HepG2 (cell line): Measurements from ENCODE around the gene ANTKMT. TPM values are rescaled to one million over a fixed set of nuclear protein-coding genes. Genes with fewer than 3 reads are reported as not detected.

Experiments
- ARNT ChIP-seq: fragments of 450-650 bp; IDR thresholded peaks from 2 replicates; pipeline ENCODE4 v1.6.1; 2017
- DNMT1 ChIP-seq: sonication (generic); formaldehyde crosslinking; IDR thresholded peaks from 2 replicates; pipeline ENCODE4 v1.5.1; 2020; ENCODE audit warnings: mild to moderate bottlenecking, missing genetic modification reagents
- ELF1 ChIP-seq: sonication (generic); formaldehyde crosslinking; IDR thresholded peaks from 2 replicates; pipeline ENCODE4 v1.4.0; 2020; ENCODE audit warnings: missing genetic modification reagents
- HNRNPUL1 ChIP-seq: fragments of 200-400 bp; formaldehyde crosslinking; IDR thresholded peaks from 2 replicates; pipeline ENCODE4 v1.6.1; 2017; ENCODE audit warnings: low read depth, mild to moderate bottlenecking, low read length, moderate library complexity
- HOXA7 ChIP-seq: sonication (generic); formaldehyde crosslinking; IDR thresholded peaks from 2 replicates; pipeline ENCODE4 v1.8.1; 2022; ENCODE audit warnings: mild to moderate bottlenecking, missing genetic modification reagents, moderate library complexity
- ISX ChIP-seq: sonication (generic); formaldehyde crosslinking; conservative IDR thresholded peaks from 2 replicates; pipeline ENCODE4 v1.5.0; 2020; ENCODE audit warnings: missing genetic modification reagents
- JUN ChIP-seq: sonication (generic); formaldehyde crosslinking; IDR thresholded peaks from 2 replicates; pipeline ENCODE4 v1.4.0; 2020; ENCODE audit warnings: mild to moderate bottlenecking, missing genetic modification reagents
- MBNL3 ChIP-seq: fragments of 250-450 bp; sonication (Bioruptor Pico); conservative IDR thresholded peaks from 2 replicates; pipeline ENCODE4 v1.8.0; 2022; ENCODE audit warnings: mild to moderate bottlenecking, inconsistent platforms
- MTA3 ChIP-seq: sonication (generic); formaldehyde crosslinking; IDR thresholded peaks from 2 replicates; pipeline ENCODE4 v1.4.0; 2020; ENCODE audit warnings: missing genetic modification reagents
- NR2F1 ChIP-seq, 2 experiments: fragments of 450-650 bp in 1 of 2; formaldehyde crosslinking in 1 of 2; IDR thresholded peaks; 2 replicates each; pipeline versions ENCODE4 v1.5.0 to v1.6.1; 2016 to 2020; ENCODE audit warnings: mild to moderate bottlenecking in 1 of 2, missing compliant biosample characterization in 1 of 2, missing genetic modification reagents in 1 of 2, moderate library complexity in 1 of 2
- POLR2AphosphoS2 ChIP-seq: IDR thresholded peaks from 2 replicates; pipeline ENCODE4 v1.6.1; 2011; ENCODE audit warnings: low read depth, low read length, improper control_type of control experiment
- RXRA ChIP-seq: sonication (generic); formaldehyde crosslinking; IDR thresholded peaks from 2 replicates; pipeline ENCODE4 v1.5.1; 2020; ENCODE audit warnings: missing genetic modification reagents
- SMAD1 ChIP-seq: sonication (generic); formaldehyde crosslinking; IDR thresholded peaks from 2 replicates; pipeline ENCODE4 v1.4.0; 2020; ENCODE audit warnings: missing genetic modification reagents, low read depth, mild to moderate bottlenecking, borderline replicate concordance
- SRF ChIP-seq: IDR thresholded peaks from 2 replicates; pipeline ENCODE4 v1.6.1; 2011; ENCODE audit warnings: mild to moderate bottlenecking, low read depth, low read length, moderate library complexity
- TMF1 ChIP-seq: sonication (generic); formaldehyde crosslinking; IDR thresholded peaks from 2 replicates; pipeline ENCODE4 v1.8.1; 2022; ENCODE audit warnings: low read depth, missing genetic modification reagents
- ZKSCAN1 ChIP-seq: fragments of 150-350 bp; IDR thresholded peaks from 2 replicates; pipeline ENCODE4 v1.6.1; 2014; ENCODE audit warnings: low read length
- ZNF264 ChIP-seq: sonication (generic); formaldehyde crosslinking; IDR thresholded peaks from 2 replicates; pipeline ENCODE4 v1.4.0; 2020; ENCODE audit warnings: missing genetic modification reagents
- ZNF484 ChIP-seq: sonication (generic); formaldehyde crosslinking; IDR thresholded peaks from 2 replicates; pipeline ENCODE4 v1.5.1; 2020; ENCODE audit warnings: mild to moderate bottlenecking, low read depth, missing genetic modification reagents, borderline replicate concordance
- ZNF574 ChIP-seq: sonication (generic); formaldehyde crosslinking; IDR thresholded peaks from 2 replicates; pipeline ENCODE4 v1.4.0; 2020; ENCODE audit warnings: missing genetic modification reagents
- ZNF607 ChIP-seq: sonication (generic); formaldehyde crosslinking; IDR thresholded peaks from 2 replicates; pipeline ENCODE4 v1.5.1; 2020; ENCODE audit warnings: missing genetic modification reagents, mild to moderate bottlenecking, borderline replicate concordance
- ZNF672 ChIP-seq: sonication (generic); formaldehyde crosslinking; IDR thresholded peaks from 2 replicates; pipeline ENCODE4 v1.8.1; 2022; ENCODE audit warnings: missing genetic modification reagents
- ZNF768 ChIP-seq: sonication (generic); formaldehyde crosslinking; IDR thresholded peaks from 2 replicates; pipeline ENCODE4 v1.4.0; 2020; ENCODE audit warnings: missing genetic modification reagents
- ZNF773 ChIP-seq: sonication (generic); formaldehyde crosslinking; IDR thresholded peaks from 2 replicates; pipeline ENCODE4 v1.4.0; 2020; ENCODE audit warnings: missing genetic modification reagents, borderline replicate concordance
- ZNF792 ChIP-seq: IDR thresholded peaks from 2 replicates; pipeline ENCODE4 v1.6.1; 2016
- ZSCAN21 ChIP-seq: sonication (generic); formaldehyde crosslinking; IDR thresholded peaks from 2 replicates; pipeline ENCODE4 v1.8.0; 2022; ENCODE audit warnings: mild to moderate bottlenecking, missing genetic modification reagents, moderate library complexity, borderline replicate concordance
- polyA plus RNA-seq, 8 experiments: library from polyadenylated mRNA; depleted of rRNA in 3 of 8; stranded (reverse) in 7 of 8; unstranded in 1 of 8; fragments of >200 nt; fragmentation: Illumina TruSeq in 4 of 8; extraction: Trizol in 4 of 8; gene quantifications; 2 replicates each; pipeline versions ENCODE4 v1.2.1 to v1.2.3, GENCODE V29; 2011 to 2016; ENCODE audit warnings: low read depth in 4 of 8, missing spikeins in 1 of 8, mixed read lengths in 1 of 8; ENCODE audit not compliant: insufficient read depth in 1 of 8
- total RNA-seq, 5 experiments: library from RNA; depleted of rRNA; stranded (reverse); fragments of >200 nt; fragmentation: Illumina TruSeq; extraction: Trizol; gene quantifications; 2 replicates each; pipeline ENCODE4 v1.2.3, GENCODE V29; 2016; ENCODE audit warnings: low read depth in 1 of 5
- TF ChIP-seq, protein P1 (sequence below): sonication (generic); formaldehyde crosslinking; IDR thresholded peaks from 2 replicates; pipeline ENCODE4 v1.8.1; 2023; ENCODE audit warnings: mild to moderate bottlenecking, missing genetic modification reagents
- TF ChIP-seq, protein P2 (sequence below): sonication (generic); formaldehyde crosslinking; IDR thresholded peaks from 2 replicates; pipeline ENCODE4 v1.4.0; 2020; ENCODE audit warnings: low read depth, mild to moderate bottlenecking, missing genetic modification reagents

The ANTKMT gene
- total and polyA plus RNA-seq, 2 of the 13 experiments (the other 11 are each of a cell fraction or from before 2014, with no cell fraction given) = 7.5 to 47.8 TPM

GRCh38 chr16:674968-675883 lies 45.7 kb upstream of the ANTKMT start, which contains the start of gene RHBDL1 (continued):
- TF ChIP-seq NR2F1 (CRISPR knock-in tag; IDR thresholded peaks at IDR 0.05) (no peak), JUN (no peak), HOXA7 (no peak), DNMT1 (CRISPR knock-in tag) (no peak), ZNF773 (no peak), ZNF607 (CRISPR knock-in tag) (no peak), HNRNPUL1 (no peak), MBNL3 (CRISPR knock-in tag) (no peak), ARNT (no peak), SRF (no peak), ZNF574 (CRISPR knock-in tag) (no peak; the same call in 1 of the 2 replicates), POLR2AphosphoS2 (no peak), RXRA (CRISPR knock-in tag) (no peak; the same call in 1 of the 2 replicates), ZNF672 (CRISPR knock-in tag) (no peak), ZNF768 (CRISPR knock-in tag) (peak; percentile 13; the same call in 1 of the 2 replicates), MTA3 (CRISPR knock-in tag) (no peak), ZKSCAN1 (no peak), ELF1 (no peak), ZNF484 (CRISPR knock-in tag) (no peak), ZNF264 (CRISPR knock-in tag) (no peak), ISX (no peak), ZNF792 (CRISPR knock-in tag) (no peak), TMF1 (CRISPR knock-in tag) (0 out of 2 replicates have a peak, but pooled peaks have one; percentile 26), SMAD1 (peak; percentile 87; the same call in 1 of the 2 replicates), ZSCAN21 (CRISPR knock-in tag) (peak; percentile 76; the same call in 1 of the 2 replicates)
- TF ChIP-seq, protein P1, sequence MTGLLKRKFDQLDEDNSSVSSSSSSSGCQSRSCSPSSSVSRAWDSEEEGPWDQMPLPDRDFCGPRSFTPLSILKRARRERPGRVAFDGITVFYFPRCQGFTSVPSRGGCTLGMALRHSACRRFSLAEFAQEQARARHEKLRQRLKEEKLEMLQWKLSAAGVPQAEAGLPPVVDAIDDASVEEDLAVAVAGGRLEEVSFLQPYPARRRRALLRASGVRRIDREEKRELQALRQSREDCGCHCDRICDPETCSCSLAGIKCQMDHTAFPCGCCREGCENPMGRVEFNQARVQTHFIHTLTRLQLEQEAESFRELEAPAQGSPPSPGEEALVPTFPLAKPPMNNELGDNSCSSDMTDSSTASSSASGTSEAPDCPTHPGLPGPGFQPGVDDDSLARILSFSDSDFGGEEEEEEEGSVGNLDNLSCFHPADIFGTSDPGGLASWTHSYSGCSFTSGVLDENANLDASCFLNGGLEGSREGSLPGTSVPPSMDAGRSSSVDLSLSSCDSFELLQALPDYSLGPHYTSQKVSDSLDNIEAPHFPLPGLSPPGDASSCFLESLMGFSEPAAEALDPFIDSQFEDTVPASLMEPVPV (CRISPR knock-in tag) = no peak
- TF ChIP-seq, protein P2, sequence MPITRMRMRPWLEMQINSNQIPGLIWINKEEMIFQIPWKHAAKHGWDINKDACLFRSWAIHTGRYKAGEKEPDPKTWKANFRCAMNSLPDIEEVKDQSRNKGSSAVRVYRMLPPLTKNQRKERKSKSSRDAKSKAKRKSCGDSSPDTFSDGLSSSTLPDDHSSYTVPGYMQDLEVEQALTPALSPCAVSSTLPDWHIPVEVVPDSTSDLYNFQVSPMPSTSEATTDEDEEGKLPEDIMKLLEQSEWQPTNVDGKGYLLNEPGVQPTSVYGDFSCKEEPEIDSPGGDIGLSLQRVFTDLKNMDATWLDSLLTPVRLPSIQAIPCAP = no peak
